ENCODE measurements around the gene PLEKHA7.
"Not testable (repeated sequence)": the region's sequence is repeated elsewhere in the genome, so short reads cannot be mapped to it uniquely, and the experiment has no call there.

Gene PLEKHA7

GRCh38 chr11:16942342-16942741, 71.9 kb downstream of the PLEKHA7 start:
- DNase-seq (ENCODE audit: low read depth in 2 of 2, low spot score in 1 of 2) = no peak

DNA sequence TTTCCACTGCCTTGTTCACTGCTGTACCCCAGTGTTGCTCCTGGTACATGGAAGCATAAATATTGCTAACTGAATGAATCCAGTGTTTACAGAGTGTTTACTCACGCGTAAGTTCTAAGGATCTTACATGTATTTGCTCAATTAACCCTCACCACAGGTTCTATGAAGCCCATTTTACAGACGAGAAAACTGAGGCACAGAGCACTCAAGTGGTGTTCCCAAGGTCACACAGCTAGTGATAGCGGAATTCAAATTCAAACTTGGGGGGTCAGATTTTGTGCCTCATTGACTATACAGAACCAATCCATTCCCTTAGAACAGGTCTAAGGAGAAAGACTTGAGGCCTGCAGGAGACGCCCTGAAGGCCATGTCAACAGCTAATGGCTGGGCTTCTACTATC, 72.3 kb downstream of the PLEKHA7 start:
- DNase-seq (ENCODE audit: low read depth in 2 of 2, low spot score in 1 of 2) = no peak

- no peak for DNase-seq (ENCODE audit: low read depth in 2 of 2, low spot score in 1 of 2)
Observed at GRCh38 chr11:16938061-16938460, 76.2 kb downstream of the PLEKHA7 start.

DNA sequence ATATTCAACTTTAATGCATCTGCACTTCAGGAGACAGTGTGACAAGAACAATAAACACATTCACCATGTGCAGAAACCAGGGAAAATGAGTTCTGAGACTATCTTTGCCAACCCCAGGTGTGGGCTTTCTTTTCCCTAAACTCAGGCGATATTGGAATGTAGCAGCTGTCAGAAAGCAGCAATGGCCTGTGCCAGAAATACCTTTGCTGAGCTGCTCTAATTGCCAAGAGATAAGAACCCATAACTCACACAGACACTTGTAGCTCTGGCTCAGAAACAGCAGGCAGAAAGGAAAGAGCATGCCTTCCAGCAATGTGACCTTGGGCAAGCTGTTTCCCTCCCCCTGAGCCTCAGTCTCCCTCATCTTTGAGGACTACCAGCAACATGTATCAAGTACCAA, 77.6 kb downstream of the PLEKHA7 start:
- DNase-seq (ENCODE audit: low read depth in 2 of 2, low spot score in 1 of 2) = no peak

DNA sequence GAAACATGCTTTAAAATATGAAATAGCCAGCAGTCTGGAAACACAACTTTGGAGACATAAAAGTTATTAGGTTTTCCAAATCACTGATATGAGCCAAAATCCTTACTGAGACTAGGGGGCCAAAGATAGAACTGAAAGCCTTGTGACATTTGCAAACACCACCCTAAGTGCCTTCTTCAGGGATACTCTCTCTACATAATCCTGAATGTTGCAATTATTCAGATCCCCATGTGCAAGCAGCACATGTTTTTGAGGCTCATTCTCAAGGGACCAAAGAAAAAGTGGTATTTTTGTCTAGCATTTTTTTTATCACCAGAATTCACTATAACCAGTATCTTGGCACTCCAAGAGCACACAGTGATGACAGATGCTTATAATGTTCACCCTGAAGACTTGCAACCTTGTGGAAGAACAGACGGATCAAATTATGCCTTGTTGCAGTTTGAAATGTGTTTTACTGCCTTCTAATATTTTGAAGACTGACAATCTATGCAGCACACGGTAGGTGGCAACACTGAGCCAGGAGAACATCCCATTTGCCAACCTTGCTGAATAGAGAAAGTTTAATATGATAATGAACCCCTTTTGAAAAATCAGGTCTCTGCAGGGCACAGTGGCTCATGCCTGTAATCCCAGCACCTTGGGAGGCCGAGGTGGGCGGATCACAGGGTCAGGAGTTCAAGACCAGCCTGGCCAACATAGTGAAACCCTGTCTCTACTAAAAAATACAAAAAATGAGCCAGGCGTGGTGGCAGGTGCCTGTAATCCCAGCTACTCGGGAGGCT, 78.5 kb downstream of the PLEKHA7 start:
- DNase-seq (ENCODE audit: low read depth in 2 of 2, low spot score in 1 of 2) = no peak

DNA sequence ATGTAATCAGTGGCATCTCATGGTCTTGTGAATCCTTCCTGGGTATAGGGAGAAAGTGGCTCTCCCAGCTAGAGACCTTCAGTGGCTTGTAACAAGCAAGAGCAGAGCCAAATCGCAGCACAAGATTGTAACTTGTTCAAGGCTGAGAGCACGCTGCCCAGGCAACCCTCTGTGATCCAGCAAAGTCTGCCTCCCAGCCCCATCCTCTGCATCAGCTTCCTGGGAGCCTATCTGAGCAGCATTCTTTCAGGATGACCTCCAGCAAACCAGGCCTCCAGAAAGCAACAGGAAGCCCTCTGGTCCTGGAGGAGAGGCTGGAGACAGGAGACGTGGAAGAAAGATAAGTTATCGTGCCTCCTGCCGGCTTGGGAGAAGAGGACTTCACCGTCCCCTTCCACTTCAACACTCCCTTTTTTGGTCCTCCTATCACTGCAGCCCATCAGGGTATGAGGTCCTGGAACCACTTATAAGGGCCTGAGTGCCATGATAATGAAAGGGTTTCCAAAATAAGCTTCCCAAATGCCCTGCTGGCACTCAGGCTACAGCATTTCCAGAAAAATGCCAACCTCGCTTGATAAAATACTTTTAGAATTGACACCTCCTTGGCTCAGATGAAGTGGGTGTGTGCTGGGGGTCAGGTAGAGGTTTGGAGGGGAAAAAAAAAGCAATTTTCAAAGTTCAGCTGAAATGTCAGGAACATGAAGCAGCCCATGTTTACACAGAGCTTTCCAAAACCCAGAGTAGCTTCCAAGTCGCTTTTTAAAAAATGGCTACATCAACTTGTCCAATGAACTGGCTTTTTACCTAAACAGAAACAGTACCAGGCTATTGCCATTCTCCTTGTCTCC, 80.2 kb downstream of the PLEKHA7 start:
- no peak for DNase-seq (ENCODE audit: low read depth in 2 of 2, low spot score in 1 of 2)

DNA sequence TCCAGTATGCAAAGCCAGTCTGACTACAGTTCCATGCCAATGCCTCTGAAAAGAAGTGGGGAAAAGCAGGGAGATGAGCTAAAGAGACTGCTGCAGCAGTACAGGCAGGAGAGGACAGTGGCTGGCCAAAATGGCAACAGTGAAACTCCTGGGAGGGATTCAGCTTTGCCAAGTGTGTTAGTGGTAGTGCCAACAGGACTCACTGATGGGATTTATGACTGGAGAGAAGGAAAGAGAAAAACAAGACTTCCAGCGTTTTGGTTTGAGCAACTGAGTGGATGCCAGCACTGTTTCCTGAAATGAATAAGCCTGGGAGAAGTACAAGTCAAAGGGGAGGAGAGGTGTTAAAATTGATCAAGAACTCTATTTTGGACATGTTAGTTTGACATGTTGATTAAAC, 80.9 kb downstream of the PLEKHA7 start:
- DNase-seq (ENCODE audit: low read depth in 2 of 2, low spot score in 1 of 2) = no peak

DNA sequence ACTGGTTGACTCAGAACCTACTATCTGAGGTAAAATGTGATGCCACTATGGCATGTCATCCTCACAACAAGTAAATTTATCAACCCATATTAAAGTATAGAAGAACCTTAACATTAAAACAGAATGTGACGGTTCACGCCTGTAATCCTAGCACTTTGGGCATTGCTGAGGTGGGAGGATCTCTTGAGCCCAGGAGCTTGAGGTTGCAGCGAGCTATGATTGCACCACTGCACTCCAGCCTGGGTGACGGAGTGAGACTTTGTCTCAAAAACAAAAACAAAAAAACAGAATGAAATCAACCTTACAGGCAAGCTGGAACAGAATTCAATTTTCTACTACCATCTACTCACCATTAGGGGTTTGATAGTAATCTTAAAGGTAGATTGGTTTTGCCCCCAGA, 86.2 kb downstream of the PLEKHA7 start:
- DNase-seq (ENCODE audit: low read depth in 2 of 2, low spot score in 1 of 2) = no peak

GRCh38 chr11:16926883-16927626, 87.2 kb downstream of the PLEKHA7 start:
- DNase-seq (ENCODE audit: low read depth in 2 of 2, low spot score in 1 of 2) = no peak

DNA sequence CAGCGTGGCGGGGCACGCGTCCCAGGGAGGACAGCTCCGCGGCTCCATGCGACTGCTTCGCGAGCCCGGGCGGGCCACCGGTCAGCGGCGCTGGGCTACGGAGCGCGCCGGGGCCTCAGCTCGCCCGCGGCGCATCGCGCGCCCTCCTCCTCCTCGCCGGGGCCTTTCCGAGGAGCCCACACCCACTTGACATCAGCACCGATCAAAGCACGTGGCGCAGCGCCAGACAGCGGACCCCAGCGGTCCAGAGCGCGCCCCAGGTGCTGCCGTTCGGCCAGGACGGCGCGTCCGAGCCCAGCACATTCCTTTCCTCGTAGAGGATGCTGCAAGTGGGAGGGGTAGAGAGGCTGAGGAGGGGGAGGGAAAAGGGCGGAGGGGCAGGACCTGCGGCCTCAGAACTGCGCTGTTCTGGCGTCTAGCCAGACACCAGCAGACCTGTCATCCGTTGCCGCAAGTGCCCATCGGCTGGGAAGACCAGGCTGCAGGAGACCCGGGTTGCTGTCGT, 88.6 kb downstream of the PLEKHA7 start:
- DNase-seq (ENCODE audit: low read depth in 2 of 2, low spot score in 1 of 2) = no peak

- no peak for DNase-seq (ENCODE audit: low read depth in 2 of 2, low spot score in 1 of 2)
Observed at GRCh38 chr11:16924826-16925560, 89.2 kb downstream of the PLEKHA7 start.

GRCh38 chr11:16924462-16924825, 89.8 kb downstream of the PLEKHA7 start:
- DNase-seq (ENCODE audit: low read depth in 2 of 2, low spot score in 1 of 2) = no peak

- no peak for DNase-seq (ENCODE audit: low read depth in 2 of 2, low spot score in 1 of 2)
Observed at GRCh38 chr11:16923987-16924386, 90.2 kb downstream of the PLEKHA7 start.

- DNase-seq (ENCODE audit: low read depth in 2 of 2, low spot score in 1 of 2) = no peak
Observed at GRCh38 chr11:16921668-16922067, 92.5 kb downstream of the PLEKHA7 start.

- no peak for DNase-seq (ENCODE audit: low read depth in 2 of 2, low spot score in 1 of 2)
Observed at GRCh38 chr11:16921019-16921418, 93.2 kb downstream of the PLEKHA7 start.

DNA sequence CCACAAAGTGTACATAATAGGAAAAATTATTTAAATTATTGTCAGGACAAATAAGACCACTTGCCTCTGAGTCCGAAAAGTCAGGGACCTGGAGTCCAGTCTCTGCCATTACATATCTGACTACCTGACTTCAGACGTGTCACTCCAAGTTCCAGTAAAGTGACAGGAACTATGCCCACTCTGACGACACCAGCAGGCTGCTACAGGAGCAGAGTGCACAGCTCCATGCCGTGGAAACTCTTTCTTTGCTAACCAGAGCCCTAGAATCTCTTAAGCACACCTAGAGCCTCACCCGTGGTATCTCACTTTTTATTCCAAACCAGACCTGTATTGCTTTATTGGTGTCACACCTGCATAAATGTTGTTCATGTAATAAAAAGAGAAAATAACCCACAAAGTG, 93.7 kb downstream of the PLEKHA7 start:
- DNase-seq (ENCODE audit: low read depth in 2 of 2, low spot score in 1 of 2) = no peak

- DNase-seq (ENCODE audit: low read depth in 2 of 2, low spot score in 1 of 2) = not testable (repeated sequence)
Observed at GRCh38 chr11:16918543-16919182, 95.6 kb downstream of the PLEKHA7 start.

DNA sequence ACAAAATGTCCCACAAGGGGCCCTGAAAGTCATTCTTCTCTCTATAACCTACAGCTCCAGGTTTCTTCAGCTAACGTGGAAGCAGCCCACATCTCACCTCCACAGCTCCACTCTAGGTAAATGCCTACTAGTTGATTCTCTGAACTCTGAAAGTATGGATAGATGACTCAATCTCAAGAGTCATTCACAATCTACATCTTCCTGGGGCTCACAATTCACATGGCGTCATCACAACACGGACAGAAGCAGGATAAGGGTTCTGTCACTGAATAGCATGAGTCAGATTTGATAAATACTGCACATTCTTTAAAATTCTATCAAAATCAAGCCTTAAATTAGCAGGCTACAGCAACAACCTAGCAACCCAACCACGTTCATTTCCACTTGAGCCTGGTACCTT, 96.3 kb downstream of the PLEKHA7 start:
- DNase-seq (ENCODE audit: low read depth in 2 of 2, low spot score in 1 of 2) = no peak

- DNase-seq (ENCODE audit: low read depth in 2 of 2, low spot score in 1 of 2) = no peak
Observed at GRCh38 chr11:16912692-16913111, 101.5 kb downstream of the PLEKHA7 start.

- DNase-seq (ENCODE audit: low read depth in 2 of 2, low spot score in 1 of 2) = no peak
Observed at GRCh38 chr11:16911658-16912057, 102.6 kb downstream of the PLEKHA7 start.
